ENCODE measurements around the gene SLC35A5.
A peak's percentile ranks its signal among the peaks of the same experiment; 100 is the strongest.
"Not testable (repeated sequence)": the region's sequence is repeated elsewhere in the genome, so short reads cannot be mapped to it uniquely, and the experiment has no call there.

Gene SLC35A5

DNA sequence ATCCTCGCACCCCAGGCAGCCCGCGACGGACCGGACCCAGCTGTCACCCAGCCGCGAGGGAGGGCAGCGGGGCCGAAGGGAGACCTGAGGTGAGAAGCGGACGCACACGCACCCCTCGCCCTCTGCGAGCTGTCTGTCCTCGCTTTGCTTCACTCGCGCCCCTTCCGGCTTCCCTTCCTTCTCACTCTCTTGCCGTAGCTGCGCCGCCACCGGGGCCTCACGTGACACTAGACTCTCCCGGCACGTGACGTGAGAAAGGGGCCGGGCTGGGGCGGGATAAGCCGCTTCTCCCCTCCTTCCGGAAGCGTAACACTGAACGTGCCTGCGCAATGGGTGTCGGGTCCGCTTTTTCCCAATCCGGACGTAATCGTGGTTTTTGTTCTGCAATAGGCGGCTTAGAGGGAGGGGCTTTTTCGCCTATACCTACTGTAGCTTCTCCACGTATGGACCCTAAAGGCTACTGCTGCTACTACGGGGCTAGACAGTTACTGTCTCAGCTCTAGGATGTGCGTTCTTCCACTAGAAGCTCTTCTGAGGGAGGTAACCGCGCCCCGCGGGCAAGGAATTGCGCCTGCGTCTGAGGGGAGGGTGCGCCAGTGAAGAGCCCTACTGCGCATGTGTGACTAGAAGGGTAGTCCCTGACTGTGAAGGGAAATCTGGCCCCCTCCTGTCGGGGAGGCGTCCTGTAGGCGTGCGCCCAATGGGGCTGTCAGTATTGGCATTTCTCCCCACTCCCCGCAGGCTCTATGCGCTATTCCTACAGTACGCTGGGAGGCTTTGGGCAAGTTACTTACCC is at the start of gene SLC35A5, which contains the start of gene ATG3:
Gene SLC35A5 (plus strand): TSS at position 312 of the 796 bp plus-strand sequence. CDS start 1,359 bp downstream, outside the sequence.
Gene ATG3 (minus strand): TSS at position 229 of the 796 bp plus-strand sequence. CDS start 434 bp downstream, outside the sequence.
- DNase-seq (ENCODE audit: low read depth in 2 of 2, low spot score in 1 of 2) = peak; percentile 97 to 99

DNA sequence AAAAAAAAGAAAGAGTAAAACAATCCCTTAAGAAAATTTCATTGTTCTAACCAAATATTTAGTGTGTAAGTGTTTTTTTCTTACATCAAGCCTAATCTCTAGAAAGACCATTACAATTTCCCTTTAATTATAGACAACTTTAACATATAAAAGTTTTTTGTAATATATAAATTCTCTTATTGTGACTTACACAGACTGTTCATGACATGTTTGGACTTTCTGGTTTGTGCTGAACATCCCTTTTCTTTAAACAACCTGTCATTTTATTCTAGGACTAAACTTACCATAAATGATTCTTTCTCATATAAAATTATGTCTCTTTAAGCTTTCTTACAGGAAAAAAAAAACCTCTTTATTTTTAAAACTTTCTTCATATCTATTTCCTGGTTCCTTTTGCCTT is 49.5 kb upstream of the SLC35A5 start:
- no peak for DNase-seq (ENCODE audit: low read depth in 2 of 2, low spot score in 1 of 2)

GRCh38 chr3:112514527-112515128 is 47.2 kb upstream of the SLC35A5 start:
- no peak for DNase-seq (ENCODE audit: low read depth in 2 of 2, low spot score in 1 of 2)

DNA sequence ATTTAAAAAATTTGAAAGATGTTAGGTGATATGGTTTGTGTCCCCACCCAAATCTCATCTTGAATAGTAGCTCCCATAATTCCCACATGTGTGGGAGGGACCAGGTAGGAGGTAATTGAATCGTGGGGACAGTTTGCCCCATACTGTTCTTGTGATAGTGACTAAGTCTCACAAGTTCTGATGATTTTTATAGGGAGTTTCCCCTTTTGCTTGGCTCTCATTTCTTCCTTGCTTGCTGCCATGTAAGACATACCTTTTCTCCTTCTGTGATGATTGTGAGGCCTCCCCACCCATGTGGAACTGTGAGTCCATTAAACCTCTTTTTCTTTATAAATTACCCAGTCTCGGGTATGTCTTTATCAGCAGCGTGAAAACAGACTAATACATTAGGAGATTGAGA is 42.9 kb upstream of the SLC35A5 start:
- not testable (repeated sequence) for DNase-seq (ENCODE audit: low read depth in 2 of 2, low spot score in 1 of 2)

GRCh38 chr3:112519424-112520001 is 42.3 kb upstream of the SLC35A5 start:
- DNase-seq (ENCODE audit: low read depth in 2 of 2, low spot score in 1 of 2) = no peak

DNA sequence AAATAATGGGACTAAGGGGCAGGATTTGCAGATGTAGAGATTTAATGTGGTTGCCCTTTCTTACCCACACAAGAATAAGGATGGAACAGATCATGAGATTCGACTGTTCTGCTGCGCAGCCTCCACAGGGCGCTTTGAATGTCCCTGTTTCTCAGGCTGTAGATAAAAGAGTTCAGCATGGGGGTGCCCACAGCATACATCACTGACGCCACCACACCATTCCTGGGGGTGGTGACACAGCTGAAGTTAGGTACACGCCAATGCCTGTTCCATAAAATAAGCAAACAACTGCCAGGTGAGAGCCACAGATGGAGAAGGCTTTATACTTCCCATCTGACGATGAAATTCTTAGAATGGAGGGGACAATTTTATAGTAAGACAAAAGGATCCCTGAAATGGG is 37.7 kb upstream of the SLC35A5 start:
- not testable (repeated sequence) for DNase-seq (ENCODE audit: low read depth in 2 of 2, low spot score in 1 of 2)

- no peak for DNase-seq (ENCODE audit: low read depth in 2 of 2, low spot score in 1 of 2)
These were observed 31.3 kb upstream of the SLC35A5 start for GRCh38 chr3:112530573-112530972.

- DNase-seq (ENCODE audit: low read depth in 2 of 2, low spot score in 1 of 2) = no peak
These were observed 30.5 kb upstream of the SLC35A5 start for GRCh38 chr3:112531358-112531781.

GRCh38 chr3:112539825-112540650 is 21.8 kb upstream of the SLC35A5 start:
- DNase-seq (ENCODE audit: low read depth in 2 of 2, low spot score in 1 of 2) = no peak

GRCh38 chr3:112546216-112546759 is 15.6 kb upstream of the SLC35A5 start:
- no peak for DNase-seq (ENCODE audit: low read depth in 2 of 2, low spot score in 1 of 2)

DNA sequence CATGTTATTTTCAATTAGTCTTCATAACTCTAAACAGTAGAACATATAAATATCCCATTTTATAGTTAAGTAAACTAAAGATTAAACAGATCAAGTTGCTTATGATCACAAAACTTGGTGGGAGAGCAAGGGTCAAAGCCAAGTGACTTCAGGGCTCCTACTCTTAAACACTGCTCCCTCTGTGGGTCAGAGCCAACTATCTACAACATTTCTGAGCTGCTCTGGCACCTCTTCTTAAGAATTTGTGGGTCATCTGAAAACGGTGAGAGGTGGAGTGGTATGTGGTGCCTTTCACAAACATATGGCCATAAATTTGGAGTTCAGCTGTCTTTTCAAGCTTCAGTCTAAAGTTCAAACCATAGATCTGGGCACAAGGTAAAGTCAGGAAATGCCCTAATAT is 11.0 kb upstream of the SLC35A5 start:
- no peak for DNase-seq (ENCODE audit: low read depth in 2 of 2, low spot score in 1 of 2)

GRCh38 chr3:112555535-112556170 is 6.2 kb upstream of the SLC35A5 start:
- no peak for DNase-seq (ENCODE audit: low read depth in 2 of 2, low spot score in 1 of 2)

DNA sequence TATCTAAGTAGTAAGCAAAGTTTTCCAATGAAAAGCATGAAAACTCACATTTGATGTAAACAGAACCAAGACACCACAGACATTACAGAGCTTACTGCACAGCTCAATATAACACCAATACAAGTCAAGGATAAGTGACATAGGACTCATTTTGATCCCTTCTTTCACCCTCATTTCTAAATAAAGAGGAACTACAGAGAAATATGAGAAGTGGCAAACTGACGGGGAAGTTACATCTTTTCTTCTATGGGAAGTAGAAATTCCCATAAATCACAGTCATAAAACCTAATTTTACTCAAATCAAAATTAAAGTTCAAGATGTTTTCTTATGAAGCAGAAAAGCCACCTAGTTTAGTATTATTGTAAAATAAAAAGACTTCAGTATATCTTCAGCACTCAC is 3.9 kb upstream of the SLC35A5 start:
- DNase-seq (ENCODE audit: low read depth in 2 of 2, low spot score in 1 of 2) = no peak

GRCh38 chr3:112560307-112560706 is 1.5 kb upstream of the SLC35A5 start:
- no peak for DNase-seq (ENCODE audit: low read depth in 2 of 2, low spot score in 1 of 2)

DNA sequence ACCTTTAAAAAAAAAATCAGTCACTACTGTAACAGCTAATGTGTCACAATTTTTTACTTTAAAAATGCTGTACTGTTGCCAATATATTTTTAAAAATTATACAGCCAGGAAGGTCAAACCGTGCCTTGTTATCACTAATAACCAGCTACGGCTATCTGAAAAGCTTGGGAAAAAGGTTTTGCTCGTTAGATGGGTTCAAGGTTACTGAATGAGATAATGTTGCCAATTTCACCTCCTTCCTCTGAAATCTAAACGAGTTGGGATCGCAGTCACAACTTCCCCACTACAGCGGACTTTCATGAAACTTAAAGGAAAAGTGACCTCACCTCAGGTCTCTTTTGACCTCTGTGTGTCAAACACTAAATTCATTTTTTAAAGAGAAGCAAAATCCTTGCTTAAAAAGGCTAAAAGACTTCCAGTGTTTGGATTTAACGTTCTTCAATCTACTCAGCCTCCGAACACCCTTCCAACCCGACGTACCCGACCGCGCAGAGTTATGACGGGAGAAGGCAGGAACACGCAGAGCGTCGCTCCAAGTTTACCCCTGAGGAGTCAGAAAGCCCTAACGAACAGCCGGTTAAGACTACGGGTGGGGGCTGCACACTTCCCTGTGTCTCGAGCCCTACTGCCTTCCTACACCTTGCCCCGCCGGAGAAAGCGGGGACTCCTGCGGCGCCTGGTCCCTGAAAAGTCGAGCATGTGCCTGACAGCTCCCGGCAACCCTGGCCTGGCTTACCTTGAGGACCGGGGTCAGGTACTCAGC is 943 bp upstream of the SLC35A5 start:
- peak; percentile 21 to 22 for DNase-seq (ENCODE audit: low read depth in 2 of 2, low spot score in 1 of 2)

DNA sequence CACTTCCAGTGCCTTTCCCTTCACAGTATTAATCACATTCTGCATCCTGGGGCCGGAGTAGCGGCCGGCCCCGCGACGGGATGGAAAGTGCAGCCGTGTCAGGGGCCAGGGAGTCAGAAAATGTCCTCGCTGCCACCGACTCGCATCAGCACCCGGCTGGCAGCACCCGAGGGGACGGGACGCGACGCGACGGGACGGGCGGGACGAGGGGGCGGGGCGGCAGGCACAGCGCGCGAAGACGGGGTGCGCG is 436 bp upstream of the SLC35A5 start:
- DNase-seq (ENCODE audit: low read depth in 2 of 2, low spot score in 1 of 2) = no peak

DNA sequence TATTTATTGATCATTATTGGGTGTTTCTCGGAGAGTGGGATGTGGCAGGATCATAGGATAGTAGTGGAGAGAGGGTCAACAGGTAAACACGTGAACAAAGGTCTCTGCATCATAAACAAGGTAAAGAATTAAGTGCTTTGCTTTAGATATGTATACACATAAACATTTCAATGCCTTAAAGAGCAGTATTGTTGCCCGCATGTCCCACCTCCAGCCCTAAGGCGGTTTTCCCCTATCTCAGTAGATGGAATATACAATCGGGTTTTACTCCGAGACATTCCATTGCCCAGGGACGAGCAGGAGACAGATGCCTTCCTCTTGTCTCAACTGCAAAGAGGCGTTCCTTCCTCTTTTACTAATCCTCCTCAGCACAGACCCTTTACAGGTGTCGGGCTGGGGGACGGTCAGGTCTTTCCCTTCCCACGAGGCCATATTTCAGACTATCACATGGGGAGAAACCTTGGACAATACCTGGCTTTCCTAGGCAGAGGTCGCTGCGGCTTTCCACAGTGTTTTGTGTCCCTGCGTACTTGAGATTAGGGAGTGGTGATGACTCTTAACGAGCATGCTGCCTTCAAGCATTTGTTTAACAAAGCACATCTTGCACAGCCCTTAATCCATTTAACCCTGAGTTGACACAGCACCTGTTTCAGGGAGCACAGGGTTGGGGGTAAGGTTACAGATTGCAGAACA is 2.5 kb downstream of the SLC35A5 start:
- DNase-seq (ENCODE audit: low read depth in 2 of 2, low spot score in 1 of 2) = not testable (repeated sequence)

GRCh38 chr3:112564940-112565305 is 3.1 kb downstream of the SLC35A5 start:
- DNase-seq (ENCODE audit: low read depth in 2 of 2, low spot score in 1 of 2) = no peak

DNA sequence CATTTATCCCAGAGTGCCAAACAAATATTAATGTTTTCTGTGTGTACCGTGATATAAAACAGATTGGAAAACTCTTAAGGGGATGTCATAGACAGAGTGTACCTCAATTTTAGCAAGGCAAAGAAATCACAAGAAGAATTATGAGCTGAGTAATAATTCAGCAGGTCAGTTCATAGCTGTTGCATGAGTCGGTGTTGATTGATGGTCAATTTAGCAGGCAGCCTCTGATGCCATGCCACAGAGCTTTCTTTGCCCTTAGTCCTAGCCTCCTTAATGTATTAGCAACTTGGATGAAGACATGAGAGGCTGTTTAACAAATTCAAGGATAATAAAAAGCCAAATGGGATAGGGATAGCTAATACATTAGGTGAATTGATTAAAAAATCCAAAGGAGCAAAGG is 6.8 kb downstream of the SLC35A5 start:
- no peak for DNase-seq (ENCODE audit: low read depth in 2 of 2, low spot score in 1 of 2)

- DNase-seq (ENCODE audit: low read depth in 2 of 2, low spot score in 1 of 2) = no peak
These were observed 7.4 kb downstream of the SLC35A5 start for GRCh38 chr3:112569265-112569664.

Data from stimulated activated CD8-positive, alpha-beta memory T cell treated with anti-CD3 and anti-CD28 coated beads, Interleukin-4, amount 100 ng/mL, for 4 hours (primary cell).